H1 (cell line): ENCODE measurements around the gene CSF2. TPM values are rescaled to one million over a fixed set of nuclear protein-coding genes. Genes with fewer than 3 reads are reported as not detected.

Experiments used
- E2F6 ChIP-seq: IDR thresholded peaks from 2 replicates; pipeline ENCODE4 v1.6.1; 2012; ENCODE audit warnings: inconsistent platforms
- polyA plus RNA-seq, 7 experiments: library from polyadenylated mRNA; depleted of rRNA in 3 of 7; stranded (reverse) in 5 of 7; unstranded in 2 of 7; fragments of >200 nt in 5 of 7; fragments of 200-250 nt in 2 of 7; gene quantifications; 1 replicate in 5 of 7; 2 replicates in 1 of 7; 4 replicates in 1 of 7; pipeline versions ENCODE4 v1.2.1 to v1.2.3, GENCODE V29; 2011 to 2013; ENCODE audit warnings: missing spikeins in 2 of 7, mixed read lengths in 2 of 7
- total RNA-seq: library from RNA; stranded (reverse); fragmentation: NEBNext Ultra II Directional; extraction: Animal tissue kit (Norgen Biotek cat#: 25700); gene quantifications from 2 replicates; pipeline ENCODE4 v1.2.1, GENCODE V29; 2021

CSF2 gene
- total and polyA plus RNA-seq, 2 of the 8 experiments (the other 6 are each of a cell fraction or from before 2014, with no cell fraction given), result not detected

- TF ChIP-seq E2F6, result no peak
- TF ChIP-seq, all 59 proteins: peak for 0
These were observed 49.5 kb upstream of the CSF2 start (continued) for GRCh38 chr5:132024117-132024435.
